Spleen (tissue), 11 donors: ENCODE results near the gene GABBR2. TPM values are rescaled to one million over a fixed set of nuclear protein-coding genes. Genes with fewer than 3 reads are reported as not detected.

Experiments
- DNase-seq: peaks from one replicate; pipeline ENCODE4 v3.0.0-alpha.2; 2020
- H3K27ac ChIP-seq, 8 donors: fragments of 200-600 bp; sonication (generic) in 7 of 8; 1 replicate in 4 of 8; 2 replicates in 4 of 8; pipeline versions ENCODE4 v1.5.0 to v1.8.0; 2016 to 2021; ENCODE audit warnings: inconsistent platforms in 4 of 8, mild to moderate bottlenecking in 4 of 8, moderate library complexity in 1 of 8
- H3K27me3 ChIP-seq, 7 donors: fragments of 200-600 bp; sonication (generic) in 6 of 7; replicated peaks in 1 of 7; 1 replicate in 4 of 7; 2 replicates in 3 of 7; pipeline versions ENCODE4 v1.5.0 to v1.8.0; 2016 to 2021; ENCODE audit warnings: inconsistent platforms in 3 of 7, mild to moderate bottlenecking in 1 of 7
- H3K36me3 ChIP-seq, 6 donors: fragments of 200-600 bp; sonication (generic) in 5 of 6; 1 replicate in 4 of 6; 2 replicates in 2 of 6; pipeline versions ENCODE4 v1.5.0 to v1.8.0; 2016 to 2021; ENCODE audit warnings: inconsistent platforms in 2 of 6
- H3K4me1 ChIP-seq, 6 donors: fragments of 200-600 bp; sonication (generic) in 5 of 6; 1 replicate in 3 of 6; 2 replicates in 3 of 6; pipeline versions ENCODE4 v1.5.0 to v1.8.0; 2016 to 2021; ENCODE audit warnings: inconsistent platforms in 3 of 6
- H3K4me3 ChIP-seq, 8 donors: fragments of 200-600 bp; sonication (generic) in 7 of 8; 1 replicate in 4 of 8; 2 replicates in 4 of 8; pipeline versions ENCODE4 v1.5.0 to v1.8.0; 2016 to 2021; ENCODE audit warnings: inconsistent platforms in 4 of 8, mild to moderate bottlenecking in 4 of 8, moderate library complexity in 2 of 8
- H3K9me3 ChIP-seq, 8 donors: fragments of 200-600 bp; sonication (generic) in 7 of 8; 1 replicate in 4 of 8; 2 replicates in 4 of 8; pipeline versions ENCODE4 v1.5.0 to v1.8.0; 2016 to 2021; ENCODE audit warnings: inconsistent platforms in 4 of 8
- CTCF ChIP-seq, 11 experiments: fragments of 200-600 bp in 7 of 11; fragments of 450-650 bp in 4 of 11; sonication (generic) in 4 of 11; IDR thresholded peaks in 8 of 11; conservative IDR thresholded peaks in 3 of 11; 1 replicate in 7 of 11; 2 replicates in 4 of 11; pipeline versions ENCODE4 v1.4.0 to v1.8.0; 2016 to 2021; ENCODE audit warnings: antibody characterized with exemption in 11 of 11, inconsistent platforms in 4 of 11, mild to moderate bottlenecking in 1 of 11
- POLR2A ChIP-seq, 3 donors: fragments of 450-650 bp; IDR thresholded peaks; one replicate each; pipeline ENCODE4 v1.5.1; 2017; ENCODE audit warnings: antibody characterized with exemption in 3 of 3, mild to moderate bottlenecking in 1 of 3
- POLR2AphosphoS5 ChIP-seq, 3 donors: sonication (generic); formaldehyde crosslinking; IDR thresholded peaks; one replicate each; pipeline ENCODE4 v1.5.1; 2017; ENCODE audit warnings: antibody characterized with exemption in 3 of 3
- WGBS, 5 donors: extraction: QIAGEN DNeasy Blood & Tissue Kit in 3 of 5; methylation state at CpG; one replicate each; pipeline versions ENCODE4 v1.1.5 to v1.1.7; 2013 to 2018; 5-methylcytosine and 5-hydroxymethylcytosine counted together
- intact Hi-C: fragments of 100-400 bp; cut with DNase I; formaldehyde crosslinking; loops from one replicate; pipeline ENCODE4 v1.15.0; 2023; ENCODE audit warnings: low total_unique reads
- polyA plus RNA-seq, 3 donors: library from polyadenylated mRNA; stranded (reverse); fragments of 200-250 nt; gene quantifications; one replicate each; pipeline ENCODE4 v1.2.1, GENCODE V29; 2013
- total RNA-seq, 7 donors: library from RNA; depleted of rRNA in 3 of 7; stranded (reverse); fragments of >200 nt in 3 of 7; fragmentation: NEBNext Ultra II Directional in 4 of 7; extraction: Animal tissue kit (Norgen Biotek cat#: 25700) in 4 of 7; gene quantifications; one replicate each; pipeline versions ENCODE4 v1.1.0 to v1.2.1, GENCODE V29; 2016 to 2021
- donor health status: healthy with polysubstance abuse.
- donor health status: DM: no; HTN: no; CAD: no; lungs with moderate emphysema.
- donor health status: DM: no; HTN: no; CAD: no.
- donor health status: Bipolar disorder and iron deficiency.
- donor health status: healthy.
- donor health status: DM: no; HTN: no; CAD: no.
- donor health status: DM: yes; HTN: yes; CAD: no.

The GABBR2 gene
- total and polyA plus RNA-seq, 10 donors = 0.03 to 0.32 (median 0.07) TPM; not detected in 7

GRCh38 chr9:98495530-98495929 is 213.2 kb downstream of the GABBR2 start:
- no peaks in the 10 kb centered on the region for H3K4me1 ChIP-seq
- peaks cover 0 to 15% (median 0%) of the 10 kb centered on the region in 7 donors for H3K27me3 ChIP-seq
- H3K4me3 ChIP-seq = no peak overlapping the region
- H3K9me3 ChIP-seq = no peaks in the 10 kb centered on the region
- TF ChIP-seq CTCF (IDR thresholded peaks at IDR 0.05 in 8 of 11, conservative IDR thresholded peaks at IDR 0.05 in 3 of 11) (no peak), POLR2AphosphoS5 (IDR thresholded peaks at IDR 0.05) (no peak), POLR2A (IDR thresholded peaks at IDR 0.05) (no peak)
- no peaks in the 10 kb centered on the region for H3K36me3 ChIP-seq
- no peak for DNase-seq
- 58 to 77% (median 65%) methylated on average over 3 of the region's 3 CpGs for WGBS, 5 donors
- intact Hi-C loops = no loop called here
- H3K27ac ChIP-seq = no peak overlapping the region

- Histone ChIP-seq H3K27ac (no peak overlapping the region), H3K4me3 (no peak overlapping the region), H3K9me3 (no peaks in the 10 kb centered on the region), H3K36me3 (no peaks in the 10 kb centered on the region), H3K4me1 (no peaks in the 10 kb centered on the region), H3K27me3 (peaks cover 0 to 10% (median 0%) of the 10 kb centered on the region in 7 donors)
- DNase-seq = no peak
- intact Hi-C loops = no loop called here
- WGBS, 5 donors = 54 to 90% (median 78%) methylated on average over 2 of the region's 2 CpGs
- TF ChIP-seq CTCF (IDR thresholded peaks at IDR 0.05 in 8 of 11, conservative IDR thresholded peaks at IDR 0.05 in 3 of 11) (no peak), POLR2AphosphoS5 (IDR thresholded peaks at IDR 0.05) (no peak), POLR2A (IDR thresholded peaks at IDR 0.05) (no peak)
Measured at GRCh38 chr9:98494852-98495251, 213.9 kb downstream of the GABBR2 start.

GRCh38 chr9:98491828-98492227 is 216.9 kb downstream of the GABBR2 start:
- Histone ChIP-seq H3K27ac (no peak overlapping the region), H3K36me3 (no peaks in the 10 kb centered on the region), H3K9me3 (no peaks in the 10 kb centered on the region), H3K4me1 (no peaks in the 10 kb centered on the region), H3K4me3 (no peak overlapping the region), H3K27me3 (peaks cover 0 to 10% (median 0%) of the 10 kb centered on the region in 7 donors)
- no peak for DNase-seq
- TF ChIP-seq CTCF (IDR thresholded peaks at IDR 0.05 in 8 of 11, conservative IDR thresholded peaks at IDR 0.05 in 3 of 11) = no peak
- no peak for TF ChIP-seq POLR2A (IDR thresholded peaks at IDR 0.05)
- TF ChIP-seq POLR2AphosphoS5 (IDR thresholded peaks at IDR 0.05) = no peak
- 61 to 78% (median 63%) methylated on average over 3 of the region's 3 CpGs for WGBS, 5 donors
- intact Hi-C loops = no loop called here

GRCh38 chr9:98491231-98491651 is 217.5 kb downstream of the GABBR2 start:
- Histone ChIP-seq H3K27ac (no peak overlapping the region), H3K36me3 (no peaks in the 10 kb centered on the region), H3K9me3 (no peaks in the 10 kb centered on the region), H3K4me1 (no peaks in the 10 kb centered on the region), H3K4me3 (no peak overlapping the region), H3K27me3 (peaks cover 0 to 10% (median 0%) of the 10 kb centered on the region in 7 donors)
- intact Hi-C loops = no loop called here
- DNase-seq = no peak
- TF ChIP-seq POLR2AphosphoS5 (IDR thresholded peaks at IDR 0.05) (no peak), CTCF (IDR thresholded peaks at IDR 0.05 in 8 of 11, conservative IDR thresholded peaks at IDR 0.05 in 3 of 11) (no peak), POLR2A (IDR thresholded peaks at IDR 0.05) (no peak)
- WGBS, 5 donors = 61 to 82% (median 71%) methylated on average over 3 of the region's 3 CpGs
